ENCODE measurements around the gene TRPC3. TPM values are rescaled to one million over a fixed set of nuclear protein-coding genes. Genes with fewer than 3 reads are reported as not detected.

TRPC3 gene
- total and polyA plus RNA-seq, 2 experiments from 2014 or later = 0.22 TPM; not detected in 1

- H3K4me2 ChIP-seq (ENCODE audit: unreplicated experiment) = no peak overlapping the region
- H3F3A ChIP-seq (ENCODE audit: insufficient read depth) = no peaks in the 10 kb centered on the region
- no peaks in the 10 kb centered on the region for H4K20me1 ChIP-seq (ENCODE audit: insufficient read depth)
- no peak overlapping the region for H3K4me3 ChIP-seq
- peaks cover 6% of the 10 kb centered on the region; the same call in 1 of the 2 replicates for H3K27me3 ChIP-seq (replicated peaks; ENCODE audit: insufficient read depth)
- WGBS, 2 experiments (ENCODE audit: low coverage in 1 of 2, low lambda C conversion rate in 2 of 2, missing lambda C conversion rate in 2 of 2) = 54 to 63% methylated on average over 2 of the region's 2 CpGs
- no peaks in the 10 kb centered on the region for H3K4me1 ChIP-seq (ENCODE audit: insufficient read depth)
- H3K27ac ChIP-seq = no peak overlapping the region
- H3K9ac ChIP-seq = no peak overlapping the region
- in situ Hi-C loops (cut with MboI) = no loop called here
- no peaks in the 10 kb centered on the region for H3K79me2 ChIP-seq (ENCODE audit: insufficient read depth)
- no peak overlapping the region for H2AFZ ChIP-seq
- TF ChIP-seq EZH2 (IDR thresholded peaks at IDR 0.05; ENCODE audit: insufficient read depth, poor library complexity, severe bottlenecking) (no peak), EZH2phosphoT487 (IDR thresholded peaks at IDR 0.05; ENCODE audit: insufficient read depth, low read depth) (no peak)
- no peak for DNase-seq
- H3K9me2 ChIP-seq (ENCODE audit: insufficient read depth) = no peaks in the 10 kb centered on the region
- H3K36me3 ChIP-seq (ENCODE audit: low read depth) = no peaks in the 10 kb centered on the region
- no peaks in the 10 kb centered on the region for H3K9me3 ChIP-seq (ENCODE audit: low read depth)
Measured at GRCh38 chr4:121978172-121978516, 26.3 kb upstream of the TRPC3 start.

- H3K4me1 ChIP-seq (ENCODE audit: insufficient read depth) = no peaks in the 10 kb centered on the region
- no peak for TF ChIP-seq EZH2 (IDR thresholded peaks at IDR 0.05; ENCODE audit: insufficient read depth, poor library complexity, severe bottlenecking)
- TF ChIP-seq EZH2phosphoT487 (IDR thresholded peaks at IDR 0.05; ENCODE audit: insufficient read depth, low read depth) = no peak
- in situ Hi-C loops (cut with MboI) = no loop called here
- no peak overlapping the region for H2AFZ ChIP-seq
- H3K4me2 ChIP-seq (ENCODE audit: unreplicated experiment) = no peak overlapping the region
- peaks cover 6% of the 10 kb centered on the region; the same call in 1 of the 2 replicates for H3K27me3 ChIP-seq (replicated peaks; ENCODE audit: insufficient read depth)
- no peak overlapping the region for H3K4me3 ChIP-seq
- H3K9me2 ChIP-seq (ENCODE audit: insufficient read depth) = no peaks in the 10 kb centered on the region
- no peak for DNase-seq
- H3F3A ChIP-seq (ENCODE audit: insufficient read depth) = no peaks in the 10 kb centered on the region
- 37 to 40% methylated on average over 9 of the region's 9 CpGs for WGBS, 2 experiments (ENCODE audit: low coverage in 1 of 2, low lambda C conversion rate in 2 of 2, missing lambda C conversion rate in 2 of 2)
- H3K27ac ChIP-seq = no peak overlapping the region
- H3K79me2 ChIP-seq (ENCODE audit: insufficient read depth) = no peaks in the 10 kb centered on the region
- no peaks in the 10 kb centered on the region for H4K20me1 ChIP-seq (ENCODE audit: insufficient read depth)
- H3K36me3 ChIP-seq (ENCODE audit: low read depth) = no peaks in the 10 kb centered on the region
- H3K9ac ChIP-seq = no peak overlapping the region
- H3K9me3 ChIP-seq (ENCODE audit: low read depth) = no peaks in the 10 kb centered on the region
Measured at GRCh38 chr4:121977251-121978171, 25.7 kb upstream of the TRPC3 start.

GRCh38 chr4:121975784-121976183 is 23.9 kb upstream of the TRPC3 start:
- Histone ChIP-seq H4K20me1 (ENCODE audit: insufficient read depth) (no peaks in the 10 kb centered on the region), H2AFZ (no peak overlapping the region), H3K9me2 (ENCODE audit: insufficient read depth) (no peaks in the 10 kb centered on the region), H3K79me2 (ENCODE audit: insufficient read depth) (no peaks in the 10 kb centered on the region), H3K27me3 (replicated peaks; ENCODE audit: insufficient read depth) (peaks cover 5% of the 10 kb centered on the region; the same call in 1 of the 2 replicates), H3K4me2 (ENCODE audit: unreplicated experiment) (no peak overlapping the region), H3K36me3 (ENCODE audit: low read depth) (no peaks in the 10 kb centered on the region), H3K9me3 (ENCODE audit: low read depth) (no peaks in the 10 kb centered on the region), H3K4me1 (ENCODE audit: insufficient read depth) (no peaks in the 10 kb centered on the region), H3K9ac (no peak overlapping the region), H3K4me3 (no peak overlapping the region), H3F3A (ENCODE audit: insufficient read depth) (no peaks in the 10 kb centered on the region), H3K27ac (no peak overlapping the region)
- TF ChIP-seq EZH2 (IDR thresholded peaks at IDR 0.05; ENCODE audit: insufficient read depth, poor library complexity, severe bottlenecking) = no peak
- TF ChIP-seq EZH2phosphoT487 (IDR thresholded peaks at IDR 0.05; ENCODE audit: insufficient read depth, low read depth) = no peak
- in situ Hi-C loops (cut with MboI) = no loop called here
- no peak for DNase-seq
- 0 to 8% methylated on average over 2 of the region's 2 CpGs for WGBS, 2 experiments (ENCODE audit: low coverage in 1 of 2, low lambda C conversion rate in 2 of 2, missing lambda C conversion rate in 2 of 2)

DNA sequence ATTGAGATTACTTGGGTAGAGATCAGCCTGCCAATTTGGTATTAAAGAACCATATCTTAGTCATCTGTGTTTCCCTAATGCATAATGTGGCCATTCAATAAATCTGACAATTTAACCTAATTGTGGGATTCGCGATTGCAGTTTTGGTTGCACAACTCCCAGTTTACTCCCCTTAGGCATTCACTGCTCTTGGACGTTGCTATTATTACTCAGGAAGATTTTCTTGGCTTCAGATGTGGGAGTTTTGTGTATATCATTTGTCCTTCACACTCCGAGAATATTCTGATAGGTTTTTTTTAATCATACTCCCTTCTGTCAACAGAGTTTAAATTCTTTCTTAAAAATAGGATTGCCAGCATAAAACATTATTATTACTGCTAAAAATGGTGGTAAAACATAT is 22.0 kb upstream of the TRPC3 start:
- Histone ChIP-seq H2AFZ (no peak overlapping the region), H3K27ac (no peak overlapping the region), H3K4me2 (ENCODE audit: unreplicated experiment) (no peak overlapping the region), H3K27me3 (replicated peaks; ENCODE audit: insufficient read depth) (peaks cover 5% of the 10 kb centered on the region; the same call in 1 of the 2 replicates), H3K9ac (no peak overlapping the region), H3K4me1 (ENCODE audit: insufficient read depth) (no peaks in the 10 kb centered on the region), H3K36me3 (ENCODE audit: low read depth) (no peaks in the 10 kb centered on the region), H3K9me2 (ENCODE audit: insufficient read depth) (no peaks in the 10 kb centered on the region), H3F3A (ENCODE audit: insufficient read depth) (no peaks in the 10 kb centered on the region), H3K79me2 (ENCODE audit: insufficient read depth) (no peaks in the 10 kb centered on the region), H3K4me3 (no peak overlapping the region), H3K9me3 (ENCODE audit: low read depth) (no peaks in the 10 kb centered on the region), H4K20me1 (ENCODE audit: insufficient read depth) (no peaks in the 10 kb centered on the region)
- in situ Hi-C loops (cut with MboI) = no loop called here
- WGBS, 2 experiments (ENCODE audit: low coverage in 1 of 2, low lambda C conversion rate in 2 of 2, missing lambda C conversion rate in 2 of 2) = 38 to 46% methylated on average over 4 of the region's 4 CpGs
- DNase-seq = no peak
- TF ChIP-seq EZH2 (IDR thresholded peaks at IDR 0.05; ENCODE audit: insufficient read depth, poor library complexity, severe bottlenecking) (no peak), EZH2phosphoT487 (IDR thresholded peaks at IDR 0.05; ENCODE audit: insufficient read depth, low read depth) (no peak)

All from GM23248 (cell line).